ENCODE data around the gene MAP2K4. TPM values are rescaled to one million over a fixed set of nuclear protein-coding genes. Genes with fewer than 3 reads are reported as not detected.

MAP2K4 gene
- total and polyA plus RNA-seq, 2 of the 4 experiments (the other 2 are of a cell fraction): 14.5 to 32.6 TPM

GRCh38 chr17:12187658-12188057 lies 167.0 kb downstream of the MAP2K4 start:
- no peak overlapping the region for H4K91ac ChIP-seq (ENCODE audit: insufficient read depth, low read depth, low read length)
- dilution Hi-C loops (cut with HindIII; ENCODE audit: low sequenced_read_pairs, unreplicated experiment): no loop called here
- H3K4me2 ChIP-seq (ENCODE audit: low read depth, low read length): no peak overlapping the region
- no peaks in the 10 kb centered on the region for H4K20me1 ChIP-seq (ENCODE audit: insufficient read depth, low read length)
- no TSS peak for BruUV-seq (replicated peaks)
- ChIA-PET CTCF (interaction anchor here (0.8 kb wide), 1 partner anchor 554 kb away, joined by 4 read pairs; no protein-coding TSS in a partner anchor), POLR2A (ENCODE audit: unreplicated experiment) (no interaction called here)
- H2AK9ac ChIP-seq (replicated peaks; ENCODE audit: low read depth, low read length, poor library complexity): no peak overlapping the region
- DNase-seq: no peak
- H3K23ac ChIP-seq (ENCODE audit: low read depth, low read length): no peak overlapping the region
- no peak overlapping the region for H2BK20ac ChIP-seq (ENCODE audit: low read depth, low read length)
- H4K5ac ChIP-seq (ENCODE audit: low read depth, low read length): no peak overlapping the region
- no peak overlapping the region for H3K4ac ChIP-seq (ENCODE audit: low read depth, low read length)
- H4K8ac ChIP-seq (ENCODE audit: low read depth in 2 of 2, low read length in 2 of 2): no peak overlapping the region
- H3K9me1 ChIP-seq (ENCODE audit: insufficient read depth, low read length): no peaks in the 10 kb centered on the region
- no peak for ATAC-seq (ENCODE audit: low read depth)
- H3K18ac ChIP-seq (ENCODE audit: low read depth, low read length): no peak overlapping the region
- H2AFZ ChIP-seq (replicated peaks; ENCODE audit: low read length, poor library complexity): no peak overlapping the region
- no peaks in the 10 kb centered on the region; the same call in 1 of the 2 replicates for H3K9me3 ChIP-seq (ENCODE audit: control insufficient read depth, insufficient read depth, low read length)
- H3K27ac ChIP-seq (ENCODE audit: insufficient read depth, low read length): no peak overlapping the region
- H3K4me1 ChIP-seq (ENCODE audit: control insufficient read depth, insufficient read depth, low read length): no peaks in the 10 kb centered on the region
- no CpG with 5 or more reads among the region's 1 CpG for WGBS, 2 experiments (ENCODE audit: extremely low coverage in 2 of 2, insufficient read length in 1 of 2)
- no peak overlapping the region for H3K9ac ChIP-seq (ENCODE audit: low read depth, low read length)
- no peak overlapping the region for H3K4me3 ChIP-seq (ENCODE audit: insufficient read depth, low read depth, low read length)
- no peak overlapping the region for H3K14ac ChIP-seq (replicated peaks; ENCODE audit: low read depth, low read length)
- H2BK120ac ChIP-seq (ENCODE audit: low read depth, low read length): no peak overlapping the region
- intact Hi-C loops (cut with micrococcal nuclease): no loop called here
- H3K79me1 ChIP-seq (ENCODE audit: low read depth in 1 of 2, low read length in 2 of 2): no peaks in the 10 kb centered on the region
- no peak overlapping the region for H3K56ac ChIP-seq (ENCODE audit: extremely low read depth, insufficient read depth, low read length)
- H3K36me3 ChIP-seq (ENCODE audit: control insufficient read depth, insufficient read depth, low read length): no peaks in the 10 kb centered on the region
- H2AK5ac ChIP-seq (ENCODE audit: low read depth, low read length): no peak overlapping the region
- TF ChIP-seq MXI1 (IDR thresholded peaks at IDR 0.05; ENCODE audit: borderline replicate concordance, low read depth, low read length) (no peak), CEBPB (IDR thresholded peaks at IDR 0.05; ENCODE audit: low read depth, low read length) (no peak), MAFK (IDR thresholded peaks at IDR 0.05; ENCODE audit: low read depth, low read length) (no peak), FOS (IDR thresholded peaks at IDR 0.05; ENCODE audit: low read depth, low read length) (no peak), NFE2L2 (IDR thresholded peaks at IDR 0.05; ENCODE audit: low read depth, low read length) (no peak), RFX5 (IDR thresholded peaks at IDR 0.05; ENCODE audit: low read depth, low read length) (no peak), POLR2A (IDR thresholded peaks at IDR 0.05; ENCODE audit: low read depth, low read length) (no peak)
- in situ Hi-C loops (cut with MboI; ENCODE audit: low sequenced_read_pairs): no loop called here
- H3K27me3 ChIP-seq (ENCODE audit: control insufficient read depth, insufficient read depth, low read length): no peaks in the 10 kb centered on the region
- H2BK15ac ChIP-seq (ENCODE audit: low read depth, low read length): no peak overlapping the region
- H2BK5ac ChIP-seq (ENCODE audit: low read depth, low read length, poor library complexity, severe bottlenecking): no peak overlapping the region

All from IMR-90 (cell line).